RPMI7951 (cell line): ENCODE measurements around the gene MPO. TPM values are rescaled to one million over a fixed set of nuclear protein-coding genes. Genes with fewer than 3 reads are reported as not detected.

ENCODE experiments used
- DNase-seq: peaks from one replicate; pipeline ENCODE4 v3.0.0-alpha.2; 2012; ENCODE audit warnings: low read depth
- total RNA-seq: library from RNA; depleted of rRNA; stranded (reverse); fragments of >200 nt; shearing (Covaris generic); gene quantifications from 2 replicates; pipeline ENCODE4 v1.2.3, GENCODE V29; 2014

MPO gene
- total RNA-seq, 1 experiment from 2014 or later, result 0.12 TPM

DNA sequence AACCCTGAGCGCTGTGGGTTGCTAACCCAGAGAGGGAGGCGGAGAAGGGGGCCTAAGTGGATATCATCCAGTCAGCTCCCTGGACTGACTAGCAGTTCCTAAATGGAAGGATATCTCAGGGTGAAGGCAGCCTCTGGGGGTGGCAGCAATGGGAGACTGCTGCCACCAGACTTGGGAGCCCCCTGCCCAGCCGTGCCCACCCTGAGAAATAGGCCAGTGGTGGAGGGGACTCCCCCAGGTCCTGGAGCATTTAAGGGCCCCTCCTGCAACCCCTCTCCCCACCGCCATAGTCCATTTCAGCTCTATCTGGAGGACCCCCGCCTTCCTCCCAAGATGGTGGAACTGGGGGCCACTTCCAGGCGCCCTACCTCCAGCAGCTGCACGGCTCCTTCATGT lies 39.4 kb upstream of the MPO start:
- no peak for DNase-seq

DNA sequence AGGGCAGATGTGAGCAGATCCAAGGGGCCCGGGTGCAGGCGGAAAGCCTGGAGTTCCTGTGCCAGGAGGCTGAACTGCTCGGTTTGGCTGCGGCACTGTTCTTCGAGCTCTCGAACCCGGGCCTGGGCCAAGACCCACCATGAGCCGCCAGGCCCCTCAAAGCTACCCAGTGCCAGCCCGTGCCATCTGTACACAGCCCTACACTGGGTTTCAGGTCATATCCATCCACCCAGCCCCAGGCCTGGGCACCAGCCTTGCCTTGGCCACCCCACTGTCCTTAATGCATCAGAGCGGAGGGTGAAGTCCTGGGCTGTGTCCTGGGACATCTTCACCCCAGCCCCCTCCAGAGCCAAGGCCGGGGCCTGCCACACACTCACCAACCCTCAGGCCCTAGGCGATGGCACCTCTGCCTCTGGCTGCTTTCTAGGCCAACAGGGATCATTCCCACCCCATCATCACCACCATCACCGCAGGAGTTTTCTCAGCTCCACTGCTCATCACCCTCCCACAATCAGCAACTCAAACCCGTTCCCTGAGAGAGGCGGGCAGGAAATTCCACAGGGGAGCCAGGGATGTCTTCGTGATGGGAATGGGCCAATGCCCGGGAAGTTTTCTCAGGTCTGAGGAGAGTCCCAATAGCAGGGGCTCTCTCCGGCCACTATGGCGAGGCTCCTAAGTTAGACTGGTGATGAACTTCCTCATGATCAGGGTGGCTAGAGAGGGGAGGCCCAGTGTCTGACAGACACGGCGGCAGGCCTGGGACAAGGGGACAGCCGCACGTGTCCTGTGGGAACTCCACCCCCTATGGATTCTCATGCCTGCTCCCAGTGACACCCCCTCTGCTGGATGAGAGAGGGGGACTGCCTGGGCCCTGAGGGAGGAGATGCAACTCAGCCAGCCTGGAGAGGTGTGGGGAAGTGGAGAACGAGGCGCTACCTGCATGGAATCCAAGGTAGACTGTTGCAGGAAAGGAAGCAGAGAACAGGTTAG lies 38.7 kb upstream of the MPO start:
- DNase-seq, result no peak

DNA sequence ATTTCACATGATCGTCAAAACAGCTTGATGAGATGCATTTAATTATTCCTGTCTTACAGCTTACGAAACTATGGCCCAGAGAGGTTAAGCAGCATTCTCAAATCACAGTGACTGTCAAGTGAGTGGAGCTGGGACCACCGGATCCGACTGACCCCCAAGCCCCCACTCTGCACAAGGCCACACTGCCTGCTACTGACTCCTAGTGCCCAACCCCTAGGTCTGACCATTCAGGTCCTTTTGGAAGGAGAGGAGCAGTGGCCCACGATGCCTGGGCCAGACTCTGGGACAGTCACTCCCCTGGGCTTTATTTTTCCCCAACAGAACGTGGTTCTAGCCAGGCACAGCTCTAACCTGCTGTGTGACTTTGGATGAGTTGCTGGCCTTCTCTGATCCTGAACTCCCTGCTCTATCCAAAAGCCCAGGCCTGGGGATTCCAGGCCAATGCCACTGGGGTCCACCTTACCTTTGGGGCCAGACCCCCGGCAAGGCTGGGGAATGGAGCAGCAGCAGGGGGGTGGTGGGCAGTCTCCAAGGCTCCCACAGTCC lies 38.0 kb upstream of the MPO start:
- DNase-seq, result no peak

DNA sequence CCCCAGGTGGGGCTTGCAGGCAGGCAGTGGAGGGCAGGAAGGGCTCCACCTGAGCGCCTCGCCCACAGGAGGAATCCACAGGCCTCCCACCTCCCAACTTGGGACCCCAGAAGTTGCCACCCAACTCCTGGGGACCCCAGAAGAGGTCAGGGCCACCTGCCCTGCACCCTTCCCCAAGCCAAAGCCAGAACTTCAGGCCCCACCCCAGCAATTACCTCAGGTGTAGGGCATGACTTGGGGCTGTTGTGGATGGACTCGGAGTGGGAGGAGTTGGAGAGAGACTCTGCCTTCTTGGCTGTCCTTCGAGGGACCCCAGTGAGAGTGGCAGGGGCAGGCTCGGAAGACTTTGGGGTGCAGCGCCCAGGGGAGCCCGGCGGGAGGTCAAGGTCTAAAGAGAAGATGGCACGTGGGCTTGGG lies 37.3 kb upstream of the MPO start:
- DNase-seq, result no peak

DNA sequence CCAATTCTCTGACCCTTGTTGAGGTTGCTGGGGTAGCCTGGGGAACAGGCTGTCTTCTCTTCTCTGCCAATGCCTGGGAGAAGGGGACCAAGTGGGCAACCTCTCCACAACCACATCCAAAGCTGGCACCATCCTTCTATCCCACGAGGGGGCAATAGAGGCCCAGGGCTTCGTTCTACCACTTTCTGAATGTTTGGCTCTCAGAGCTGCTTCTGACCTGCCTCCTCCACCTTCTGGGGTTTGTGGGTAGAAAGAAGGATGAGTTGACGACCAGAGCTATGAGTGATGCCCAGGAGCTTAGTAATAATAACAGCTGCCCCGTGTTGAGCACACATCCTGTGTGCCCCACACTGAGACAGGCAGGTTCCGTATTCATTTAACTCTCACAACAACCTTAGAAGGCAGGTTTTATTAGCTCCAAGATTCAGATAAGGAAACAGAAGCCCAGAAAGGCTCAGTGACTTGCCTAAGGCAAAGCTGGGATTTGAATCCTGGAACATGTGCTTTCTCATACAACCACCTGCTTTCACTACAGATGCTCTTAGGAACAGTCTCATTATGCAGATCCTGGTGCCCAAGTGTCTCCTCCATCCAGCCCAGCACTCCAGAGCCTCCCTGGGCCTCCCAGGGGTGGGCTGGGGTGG lies 36.8 kb upstream of the MPO start:
- DNase-seq, result peak; percentile 77

DNA sequence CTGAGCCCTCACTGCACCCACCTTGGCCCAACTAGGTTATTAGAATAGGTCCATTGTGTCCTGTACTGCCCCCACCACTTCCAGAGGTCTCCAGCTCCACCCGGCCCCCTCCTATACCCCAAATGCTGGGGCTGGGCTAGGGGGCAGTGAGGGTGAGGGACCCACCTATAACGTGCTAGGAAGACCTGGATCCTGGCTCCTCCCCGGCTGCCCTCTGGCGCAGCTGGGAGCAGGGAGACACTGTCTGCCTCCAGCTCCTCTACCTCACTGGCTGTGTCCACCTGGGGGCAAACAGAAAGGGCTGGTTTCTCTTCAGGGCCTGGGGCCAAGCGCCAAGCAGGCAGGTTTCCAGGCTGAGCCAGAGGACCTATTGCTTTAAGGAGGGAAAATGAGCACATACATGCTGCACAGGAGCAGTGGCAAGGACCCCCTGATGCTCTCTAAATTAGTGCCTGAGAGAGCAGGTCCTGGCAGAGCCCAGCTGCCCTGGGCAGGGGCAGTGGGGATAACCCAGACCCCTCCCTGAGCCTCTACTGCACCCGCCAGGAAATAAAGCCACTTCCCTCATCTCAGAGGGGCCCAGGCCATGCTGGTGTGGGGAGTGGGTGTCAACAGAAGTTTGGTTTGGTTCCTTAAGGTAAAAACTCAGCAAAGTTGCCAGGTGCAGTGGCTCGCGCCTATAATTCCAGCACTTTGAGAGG lies 35.7 kb upstream of the MPO start:
- DNase-seq, result no peak

DNA sequence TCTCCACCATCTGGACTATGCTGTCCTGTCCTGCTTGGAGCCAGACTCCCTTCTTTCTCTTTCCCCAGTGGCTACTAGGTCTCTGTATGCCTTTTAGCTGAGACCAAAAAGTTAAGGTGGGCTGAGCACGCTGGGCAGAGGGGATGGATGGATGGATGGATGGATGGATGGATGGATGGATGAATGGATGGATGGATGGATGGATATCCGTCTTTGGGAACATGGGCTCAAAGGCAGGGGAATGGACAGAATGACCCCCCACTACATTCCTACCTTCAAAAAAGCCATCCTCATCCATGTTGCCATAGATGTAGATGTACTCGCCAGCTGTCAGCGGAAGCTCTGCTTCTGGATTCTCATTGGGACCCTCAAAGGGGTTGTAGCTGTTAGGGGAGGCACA lies 35.0 kb upstream of the MPO start:
- no peak for DNase-seq

DNA sequence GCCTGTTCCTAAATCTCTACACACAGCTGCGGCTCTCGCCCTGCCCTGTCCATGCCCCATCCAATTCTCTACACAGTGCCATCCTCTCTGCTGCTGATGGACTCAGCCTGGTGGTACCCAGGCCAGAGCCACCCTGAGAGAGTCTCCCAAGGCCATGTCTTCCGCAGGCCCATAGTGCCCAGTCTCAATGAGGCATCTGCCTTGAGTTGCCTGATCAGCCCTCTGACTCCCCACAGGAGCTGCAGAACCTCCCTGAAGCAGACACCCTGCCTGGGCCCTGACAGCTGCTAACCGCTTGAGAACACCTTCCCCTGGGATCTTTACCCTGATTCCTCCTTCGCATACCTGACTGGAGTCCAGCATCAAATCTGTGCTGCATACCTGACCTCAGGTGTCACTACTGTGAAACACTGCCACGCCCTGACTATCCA lies 34.6 kb upstream of the MPO start:
- DNase-seq, result no peak

DNA sequence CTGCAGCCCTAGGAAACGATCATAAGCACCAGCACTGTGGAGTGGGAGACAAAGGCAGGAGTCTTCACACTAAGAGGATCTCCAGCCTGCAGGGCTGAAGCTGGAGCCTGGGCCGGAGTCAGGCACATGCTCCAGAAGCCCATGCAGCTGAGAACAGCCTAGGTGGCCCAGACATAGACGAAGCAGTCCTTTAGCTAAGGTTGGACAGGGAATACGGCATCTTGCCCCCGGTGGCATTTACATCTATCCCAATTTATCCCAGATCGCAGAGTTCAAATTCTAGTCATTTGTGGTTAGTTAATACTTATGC lies 33.9 kb upstream of the MPO start:
- DNase-seq, result no peak

DNA sequence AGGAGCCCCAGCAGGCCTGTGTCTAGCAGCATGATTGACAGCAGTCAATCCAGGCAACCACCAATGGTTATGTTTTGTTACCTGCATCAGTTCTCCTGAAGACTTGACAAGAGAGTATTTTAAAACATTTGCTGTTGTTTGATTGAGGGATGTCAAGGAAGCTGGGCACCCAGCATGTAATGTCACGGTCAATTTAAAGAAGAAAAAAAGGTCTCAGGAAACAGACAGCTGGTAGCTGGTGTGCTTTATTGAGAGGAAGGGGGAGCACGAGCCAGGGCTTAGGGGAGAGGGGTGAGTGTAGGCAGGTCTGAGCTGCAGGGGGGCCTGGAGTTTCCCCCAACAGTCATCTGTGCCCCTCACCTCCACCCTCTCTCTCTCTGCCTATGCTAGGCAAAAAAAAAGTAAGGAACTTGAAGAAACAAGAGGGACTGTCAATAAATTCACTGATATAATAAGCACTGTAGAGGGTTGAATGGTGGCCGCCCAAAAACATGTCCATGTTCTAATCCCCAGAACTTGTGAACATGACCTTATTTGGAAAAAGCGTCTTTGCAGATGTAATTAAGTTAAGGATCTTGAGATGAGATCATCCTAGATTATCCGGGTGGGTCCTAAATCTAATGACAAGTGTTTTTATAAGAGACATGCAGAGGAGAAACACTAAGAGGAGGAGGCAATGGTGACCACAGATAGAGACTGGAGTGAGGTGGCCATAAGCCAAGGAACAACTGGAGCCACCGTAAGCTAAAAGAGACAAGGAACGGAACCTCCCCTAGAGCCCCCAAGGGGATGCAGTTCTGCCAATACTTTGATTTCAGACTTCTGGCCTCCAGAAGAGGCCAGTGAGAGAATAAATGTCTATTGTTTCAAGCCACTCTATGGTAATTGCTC lies 33.3 kb upstream of the MPO start:
- DNase-seq, result no peak

DNA sequence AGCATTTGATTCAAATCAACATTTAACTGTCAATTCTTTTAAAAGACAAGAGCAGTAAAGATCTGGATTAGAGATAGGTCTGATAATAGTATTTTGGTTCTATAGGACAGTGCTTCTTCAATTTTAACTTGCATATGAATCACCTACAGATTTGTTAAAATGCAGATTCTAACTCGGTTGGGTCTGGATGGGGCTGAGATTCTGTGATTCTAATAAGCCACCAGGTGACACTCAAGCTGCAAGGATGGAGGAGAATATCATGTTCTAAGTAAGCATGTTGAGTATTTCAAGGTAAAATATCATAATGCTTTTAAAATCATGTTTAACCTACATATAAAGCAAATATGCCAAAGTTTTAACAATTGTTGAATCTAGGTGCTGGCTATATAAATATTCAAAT lies 32.1 kb upstream of the MPO start:
- DNase-seq, result no peak

DNA sequence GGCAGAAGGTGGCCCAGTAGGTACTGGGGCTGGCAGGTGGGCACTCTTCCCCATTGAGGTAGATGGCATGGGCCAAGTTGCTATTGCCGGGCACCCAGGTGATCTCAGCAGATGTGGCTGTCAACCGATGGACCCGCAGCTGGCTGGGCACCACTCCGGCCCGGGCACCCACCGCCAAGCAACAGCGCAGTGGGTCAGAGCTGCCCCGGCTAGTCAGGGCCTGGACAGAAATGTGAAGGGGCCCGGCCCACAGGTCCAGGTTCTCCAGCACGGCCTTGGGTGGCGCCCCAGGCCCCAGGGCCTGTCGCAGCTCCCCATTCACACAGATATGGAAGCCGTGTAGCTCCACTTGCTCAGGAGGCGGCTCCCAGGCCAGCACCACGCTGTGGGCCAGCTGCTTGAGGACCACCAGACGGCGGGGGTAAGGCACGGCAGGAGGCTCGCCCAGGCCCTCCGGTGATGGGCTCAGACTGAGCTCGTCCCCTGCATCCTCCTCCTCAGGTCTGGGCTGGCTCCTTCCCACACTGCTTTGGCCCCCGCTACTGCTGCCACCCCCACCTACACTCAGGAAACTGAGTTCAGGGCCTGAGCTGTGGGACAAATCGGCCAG lies 31.4 kb upstream of the MPO start:
- DNase-seq, result no peak

DNA sequence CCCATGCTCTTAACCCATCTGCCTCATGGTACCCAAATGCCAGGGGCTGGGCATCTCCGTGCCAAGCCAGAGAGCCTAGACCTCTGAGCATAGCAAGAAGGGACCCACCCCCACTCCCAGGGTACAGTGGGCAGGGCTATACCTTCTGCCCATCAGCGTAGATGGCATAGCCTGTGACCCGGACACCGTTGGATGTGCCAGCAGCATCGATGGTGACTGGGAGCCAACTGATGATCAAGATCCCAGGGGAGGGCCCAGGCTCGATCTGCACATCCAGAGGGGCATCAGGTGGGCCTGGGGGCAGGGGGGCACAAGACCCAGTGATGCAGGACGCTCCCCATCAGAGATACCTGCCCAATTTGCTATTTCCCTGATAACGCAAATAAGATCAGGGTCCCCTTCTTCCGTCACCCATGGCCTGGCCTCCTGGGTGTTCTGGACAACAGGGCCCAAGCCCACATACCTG lies 30.7 kb upstream of the MPO start:
- no peak for DNase-seq

DNA sequence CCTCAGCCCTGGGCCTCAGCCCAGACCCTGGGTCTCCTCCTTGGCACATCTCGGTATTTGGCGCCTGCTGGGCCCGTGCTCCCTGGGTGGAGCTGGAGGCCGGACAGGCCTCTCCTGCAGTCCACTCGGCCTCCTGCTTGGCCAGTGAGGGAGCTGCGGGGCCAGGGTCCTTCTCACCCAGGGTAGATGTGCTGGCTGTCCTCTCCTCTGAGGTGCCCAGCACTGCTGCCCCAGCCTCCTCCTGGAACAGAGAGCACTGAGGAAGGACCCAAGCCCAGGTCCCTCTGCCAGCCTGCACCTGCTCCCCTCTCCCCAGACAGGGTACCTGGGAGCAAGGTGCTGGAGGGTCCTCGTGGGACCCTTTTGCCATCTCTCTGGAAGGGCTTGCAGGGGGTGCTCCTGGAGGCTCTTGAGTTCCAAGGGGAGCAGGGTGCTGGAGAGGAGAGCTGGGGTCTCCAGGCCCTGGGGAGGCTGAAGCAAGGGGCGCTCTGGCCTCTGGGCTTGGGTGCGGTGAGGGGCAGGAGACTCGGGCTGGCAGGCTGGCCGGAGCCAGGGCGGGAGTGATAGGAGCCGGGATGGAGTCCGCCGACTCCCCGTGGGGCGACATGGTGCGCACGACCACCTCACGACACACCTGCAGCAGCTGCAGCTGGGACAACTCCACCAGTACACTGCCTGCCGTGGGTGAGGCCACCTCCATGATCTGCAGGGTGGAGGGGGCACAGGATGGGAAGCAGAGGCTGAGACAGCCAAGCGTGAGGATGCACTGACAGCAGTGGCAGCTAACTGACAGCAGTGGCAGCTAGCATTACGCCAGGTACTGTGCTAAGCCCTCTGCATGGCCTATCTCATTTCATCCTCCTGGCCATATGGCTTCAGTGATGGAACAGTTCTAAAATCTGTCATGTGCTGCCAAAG lies 30.0 kb upstream of the MPO start:
- no peak for DNase-seq

DNA sequence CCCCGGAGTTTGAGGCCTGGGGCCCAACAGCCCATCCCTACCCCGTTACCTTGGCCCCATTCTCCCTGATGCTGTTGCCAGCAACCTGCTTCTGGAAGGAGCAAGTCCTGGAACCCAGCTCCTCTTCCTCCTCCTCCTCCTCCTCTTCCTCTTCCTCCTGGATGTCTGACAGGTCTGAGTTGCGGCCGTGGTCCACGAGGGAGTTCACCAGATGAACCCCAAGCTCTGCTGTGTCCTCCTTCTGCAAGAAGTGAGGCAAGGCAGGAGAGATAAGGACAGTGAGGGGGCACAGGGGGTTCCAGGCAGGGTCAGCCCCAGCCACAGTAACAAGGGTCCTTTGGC lies 29.2 kb upstream of the MPO start:
- DNase-seq, result no peak

DNA sequence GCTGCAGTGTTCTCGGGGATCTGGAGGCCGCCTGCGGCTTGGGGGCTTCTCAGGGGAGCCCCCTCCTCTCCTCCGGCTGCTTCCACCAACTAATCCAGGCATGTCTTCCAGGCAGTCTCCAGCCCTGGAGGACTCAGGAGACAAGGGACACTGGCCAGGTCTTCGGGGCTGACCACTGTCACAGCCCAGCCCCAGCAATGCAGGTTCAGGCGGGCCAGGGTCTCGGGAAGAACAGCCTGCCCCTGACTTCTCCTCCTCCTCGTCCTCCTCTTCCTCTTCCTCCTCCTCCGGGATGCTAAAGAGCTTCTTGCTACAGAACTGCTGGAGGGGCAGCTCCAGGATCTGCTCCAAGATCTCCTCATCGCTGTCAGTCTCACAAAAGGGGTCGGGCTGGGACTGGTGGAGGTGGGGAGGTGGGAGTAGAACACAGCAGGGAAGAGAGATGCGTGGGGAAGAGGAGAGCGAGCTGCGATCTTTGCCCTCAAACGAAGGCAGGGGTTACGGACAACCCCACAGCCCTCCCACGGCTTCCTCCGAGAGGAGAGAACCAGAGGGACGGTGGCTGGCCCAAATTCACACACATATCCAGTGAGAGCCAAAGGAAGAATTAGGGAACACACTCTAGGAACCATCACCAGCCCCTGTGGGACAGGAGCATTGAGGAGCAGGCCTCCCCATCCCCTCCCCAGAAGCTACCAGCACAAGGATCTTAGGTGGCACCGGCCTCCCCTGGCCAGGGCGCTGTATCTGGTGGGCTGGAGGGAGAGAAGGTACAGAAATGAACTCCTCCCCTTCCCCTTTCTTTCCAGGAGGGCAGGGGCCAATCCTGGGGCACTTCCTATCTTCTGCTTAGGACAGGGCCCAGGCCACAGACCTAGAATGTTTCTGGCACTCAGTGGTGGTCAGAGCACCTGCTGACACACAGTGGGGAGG lies 28.5 kb upstream of the MPO start:
- DNase-seq, result no peak

DNA sequence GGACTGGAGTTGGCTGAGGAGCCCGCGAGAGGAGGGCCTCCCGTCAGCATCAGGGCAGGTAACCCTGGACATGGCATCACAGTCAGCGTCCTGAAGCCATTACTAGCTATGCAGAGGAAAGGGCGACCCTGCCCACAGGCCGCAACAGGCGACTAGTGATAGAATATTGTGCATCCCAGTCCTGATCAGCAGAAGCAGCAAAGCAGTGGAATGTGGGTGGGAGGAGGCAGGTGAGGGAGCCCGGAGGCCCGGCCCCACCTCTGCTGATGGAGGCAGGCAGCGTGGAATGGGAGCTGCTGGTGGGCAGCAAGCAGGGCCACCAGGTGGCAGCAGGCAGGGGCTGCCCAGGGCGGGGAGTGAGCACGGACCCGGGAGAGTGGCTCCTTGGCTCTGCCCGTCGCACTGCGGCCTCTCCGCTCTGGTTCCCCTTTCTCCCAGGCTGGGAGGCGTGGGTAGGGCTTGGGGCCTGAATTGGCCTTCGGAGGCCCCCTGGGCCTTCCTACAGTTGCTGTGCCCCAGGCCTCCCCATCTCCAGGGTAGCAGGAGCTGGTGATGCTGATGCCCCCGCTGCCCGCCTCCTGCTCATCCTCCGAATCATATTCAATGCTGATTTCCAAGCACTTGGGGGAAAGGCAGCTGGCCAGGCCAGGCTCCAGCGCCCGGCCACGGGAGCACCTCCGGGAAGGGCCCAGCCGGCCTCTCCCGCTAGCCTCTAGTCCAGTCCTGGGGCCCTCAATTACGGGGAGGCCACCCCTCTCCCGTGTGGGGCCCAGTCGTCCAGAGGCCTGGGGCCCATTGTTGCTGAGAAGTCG lies 27.6 kb upstream of the MPO start:
- DNase-seq, result no peak
